ENCODE results near the gene LRRC28. TPM values are rescaled to one million over a fixed set of nuclear protein-coding genes. Genes with fewer than 3 reads are reported as not detected.

Gene LRRC28
- total RNA-seq, 1 donor from 2014 or later = 13.6 TPM

GRCh38 chr15:99435113-99435695 is 183.9 kb downstream of the LRRC28 start:
- H3K27ac Mint-ChIP-seq = no peak overlapping the region
- no peaks in the 10 kb centered on the region for H3K9me3 Mint-ChIP-seq
- peaks cover 6% of the 10 kb centered on the region for H3K27me3 Mint-ChIP-seq (ENCODE audit: insufficient read depth)
- no peak overlapping the region for H3K4me3 Mint-ChIP-seq
- no peaks in the 10 kb centered on the region for H3K36me3 Mint-ChIP-seq (ENCODE audit: low read depth)
- intact Hi-C loops (cut with micrococcal nuclease) = no loop called here
- H3K4me1 Mint-ChIP-seq (ENCODE audit: low read depth) = peaks cover 18% of the 10 kb centered on the region
- DNase-seq (ENCODE audit: low spot score) = no peak

- H3K4me3 Mint-ChIP-seq = no peak overlapping the region
- intact Hi-C loops (cut with micrococcal nuclease) = no loop called here
- peaks cover 18% of the 10 kb centered on the region for H3K4me1 Mint-ChIP-seq (ENCODE audit: low read depth)
- peaks cover 6% of the 10 kb centered on the region for H3K27me3 Mint-ChIP-seq (ENCODE audit: insufficient read depth)
- no peaks in the 10 kb centered on the region for H3K9me3 Mint-ChIP-seq
- no peak overlapping the region for H3K27ac Mint-ChIP-seq
- no peak for DNase-seq (ENCODE audit: low spot score)
- no peaks in the 10 kb centered on the region for H3K36me3 Mint-ChIP-seq (ENCODE audit: low read depth)
These were observed 184.7 kb downstream of the LRRC28 start for GRCh38 chr15:99435877-99436541.

GRCh38 chr15:99436542-99437314 is 185.4 kb downstream of the LRRC28 start:
- no peak for DNase-seq (ENCODE audit: low spot score)
- H3K27ac Mint-ChIP-seq = no peak overlapping the region
- peaks cover 9% of the 10 kb centered on the region for H3K27me3 Mint-ChIP-seq (ENCODE audit: insufficient read depth)
- no peak overlapping the region for H3K4me3 Mint-ChIP-seq
- H3K9me3 Mint-ChIP-seq = no peaks in the 10 kb centered on the region
- intact Hi-C loops (cut with micrococcal nuclease) = no loop called here
- no peaks in the 10 kb centered on the region for H3K36me3 Mint-ChIP-seq (ENCODE audit: low read depth)
- H3K4me1 Mint-ChIP-seq (ENCODE audit: low read depth) = peaks cover 24% of the 10 kb centered on the region

- H3K4me1 Mint-ChIP-seq (ENCODE audit: low read depth) = peaks cover 32% of the 10 kb centered on the region
- H3K36me3 Mint-ChIP-seq (ENCODE audit: low read depth) = no peaks in the 10 kb centered on the region
- intact Hi-C loops (cut with micrococcal nuclease) = no loop called here
- DNase-seq (ENCODE audit: low spot score) = no peak
- H3K9me3 Mint-ChIP-seq = no peaks in the 10 kb centered on the region
- no peak overlapping the region for H3K4me3 Mint-ChIP-seq
- peaks cover 10% of the 10 kb centered on the region for H3K27me3 Mint-ChIP-seq (ENCODE audit: insufficient read depth)
- H3K27ac Mint-ChIP-seq = no peak overlapping the region
These were observed 186.3 kb downstream of the LRRC28 start for GRCh38 chr15:99437315-99438223.

- no peak for DNase-seq (ENCODE audit: low spot score)
- H3K9me3 Mint-ChIP-seq = no peaks in the 10 kb centered on the region
- H3K36me3 Mint-ChIP-seq (ENCODE audit: low read depth) = no peaks in the 10 kb centered on the region
- H3K27me3 Mint-ChIP-seq (ENCODE audit: insufficient read depth) = peaks cover 13% of the 10 kb centered on the region
- intact Hi-C loops (cut with micrococcal nuclease) = no loop called here
- no peak overlapping the region for H3K4me3 Mint-ChIP-seq
- peaks cover 38% of the 10 kb centered on the region for H3K4me1 Mint-ChIP-seq (ENCODE audit: low read depth)
- H3K27ac Mint-ChIP-seq = no peak overlapping the region
These were observed 186.9 kb downstream of the LRRC28 start for GRCh38 chr15:99438224-99438585.

- peak overlapping the region; percentile 5 for H3K4me3 Mint-ChIP-seq
- no peaks in the 10 kb centered on the region for H3K36me3 Mint-ChIP-seq (ENCODE audit: low read depth)
- H3K27ac Mint-ChIP-seq = no peak overlapping the region
- intact Hi-C loops (cut with micrococcal nuclease) = no loop called here
- no peak for DNase-seq (ENCODE audit: low spot score)
- H3K4me1 Mint-ChIP-seq (ENCODE audit: low read depth) = peaks cover 43% of the 10 kb centered on the region
- peaks cover 16% of the 10 kb centered on the region for H3K27me3 Mint-ChIP-seq (ENCODE audit: insufficient read depth)
- no peaks in the 10 kb centered on the region for H3K9me3 Mint-ChIP-seq
These were observed 187.6 kb downstream of the LRRC28 start for GRCh38 chr15:99438691-99439523.

- Mint-ChIP-seq H3K27ac (no peak overlapping the region), H3K27me3 (ENCODE audit: insufficient read depth) (peaks cover 15% of the 10 kb centered on the region), H3K4me1 (ENCODE audit: low read depth) (peaks cover 40% of the 10 kb centered on the region), H3K36me3 (ENCODE audit: low read depth) (no peaks in the 10 kb centered on the region), H3K9me3 (no peaks in the 10 kb centered on the region), H3K4me3 (no peak overlapping the region)
- no peak for DNase-seq (ENCODE audit: low spot score)
- intact Hi-C loops (cut with micrococcal nuclease) = no loop called here
These were observed 188.2 kb downstream of the LRRC28 start for GRCh38 chr15:99439524-99439835.

- H3K9me3 Mint-ChIP-seq = no peaks in the 10 kb centered on the region
- peaks cover 45% of the 10 kb centered on the region for H3K4me1 Mint-ChIP-seq (ENCODE audit: low read depth)
- H3K36me3 Mint-ChIP-seq (ENCODE audit: low read depth) = no peaks in the 10 kb centered on the region
- intact Hi-C loops (cut with micrococcal nuclease) = loop anchor here (5.0 kb wide), 2 partner anchors 68 to 127 kb away; partner anchors contain the start of gene MEF2A
- H3K4me3 Mint-ChIP-seq = no peak overlapping the region
- DNase-seq (ENCODE audit: low spot score) = no peak
- H3K27ac Mint-ChIP-seq = peak overlapping the region; percentile 2
- peaks cover 15% of the 10 kb centered on the region for H3K27me3 Mint-ChIP-seq (ENCODE audit: insufficient read depth)
These were observed 188.7 kb downstream of the LRRC28 start for GRCh38 chr15:99440029-99440428.

Other genes starting within 250 kb of the LRRC28 start
- not detected in 2 replicates for gene PGPEP1L, start 243.7 kb upstream of the LRRC28 start, total RNA-seq
- gene SYNM, start 146.4 kb upstream of the LRRC28 start, total RNA-seq = 2.0 and 2.2 TPM in 2 replicates
- 5.0 TPM in 2 replicates for gene TTC23, start 1.9 kb upstream of the LRRC28 start, total RNA-seq

Data from activated T-helper 1 cell treated with anti-CD3 and anti-CD28 coated beads, Interleukin-12 subunit alpha, Interleukin-12 subunit beta, Interleukin-2, Interleukin-4 antibody, amounts not matched to agents 30 ng/mL and 10 ng/mL and 1 ng/mL, durations not matched to agents 14 hours and 24 hours and 36 hours (primary cell).